Liver (tissue), 9 donors: ENCODE results near the gene AKAP13. TPM values are rescaled to one million over a fixed set of nuclear protein-coding genes. Genes with fewer than 3 reads are reported as not detected.
A peak's percentile ranks its signal among the peaks of the same experiment; 100 is the strongest.

Source experiments
- DNase-seq: peaks from one replicate; pipeline ENCODE4 v3.0.0-alpha.2; 2017; ENCODE audit warnings: low spot score
- H3K27ac ChIP-seq, 2 donors: one replicate each; pipeline ENCODE4 v1.7.0; 2013; ENCODE audit warnings: inconsistent platforms in 2 of 2, low read length in 2 of 2, control low read depth in 1 of 2, low read depth in 1 of 2, mild to moderate bottlenecking in 1 of 2
- H3K27me3 ChIP-seq, 4 donors: one replicate each; pipeline versions ENCODE4 v1.6.1 to v1.7.0; 2013; ENCODE audit warnings: low read length in 3 of 4, inconsistent platforms in 1 of 4, mild to moderate bottlenecking in 1 of 4, moderate library complexity in 1 of 4; ENCODE audit not compliant: control insufficient read depth in 4 of 4, insufficient read depth in 4 of 4
- H3K36me3 ChIP-seq, 4 donors: one replicate each; pipeline versions ENCODE4 v1.6.1 to v1.7.0; 2013; ENCODE audit warnings: low read length in 3 of 4, mild to moderate bottlenecking in 3 of 4, low read depth in 1 of 4, moderate library complexity in 1 of 4; ENCODE audit not compliant: control insufficient read depth in 4 of 4, insufficient read depth in 3 of 4
- H3K4me1 ChIP-seq, 4 donors: one replicate each; pipeline versions ENCODE4 v1.6.1 to v1.7.0; 2013; ENCODE audit warnings: low read length in 3 of 4, mild to moderate bottlenecking in 3 of 4, moderate library complexity in 1 of 4; ENCODE audit not compliant: control insufficient read depth in 4 of 4, insufficient read depth in 4 of 4
- H3K4me3 ChIP-seq, 3 donors: one replicate each; pipeline versions ENCODE4 v1.6.1 to v1.7.0; 2013; ENCODE audit warnings: low read length in 3 of 3, control low read depth in 1 of 3, low read depth in 1 of 3, mild to moderate bottlenecking in 1 of 3
- H3K9ac ChIP-seq, 2 donors: one replicate each; pipeline ENCODE4 v1.7.0; 2013; ENCODE audit warnings: low read length in 2 of 2, mild to moderate bottlenecking in 2 of 2, moderate library complexity in 2 of 2, control low read depth in 1 of 2, low read depth in 1 of 2
- H3K9me3 ChIP-seq, 4 donors: one replicate each; pipeline versions ENCODE4 v1.6.1 to v1.7.0; 2013; ENCODE audit warnings: low read length in 3 of 4; ENCODE audit not compliant: control insufficient read depth in 4 of 4
- ATF3 ChIP-seq: IDR thresholded peaks from 2 replicates; pipeline ENCODE4 v1.6.1; 2016; ENCODE audit warnings: antibody characterized with exemption
- CTCF ChIP-seq: fragments of 150-350 bp; IDR thresholded peaks from 2 replicates; pipeline ENCODE4 v1.5.1; 2017; ENCODE audit warnings: improper control_type of control experiment, low read depth, low read length; ENCODE audit not compliant: missing input control
- EGR1 ChIP-seq, 2 donors: IDR thresholded peaks; 2 replicates each; pipeline ENCODE4 v1.6.1; 2016 to 2018; ENCODE audit warnings: antibody characterized with exemption in 2 of 2, low read depth in 2 of 2
- FOXA1 ChIP-seq: IDR thresholded peaks from 2 replicates; pipeline ENCODE4 v1.6.1; 2016; ENCODE audit warnings: antibody characterized with exemption
- FOXA2 ChIP-seq: IDR thresholded peaks from 2 replicates; pipeline ENCODE4 v1.6.1; 2016; ENCODE audit warnings: antibody characterized with exemption
- GABPA ChIP-seq, 2 donors: IDR thresholded peaks in 1 of 2; conservative IDR thresholded peaks in 1 of 2; 2 replicates each; pipeline ENCODE4 v1.6.1; 2016; ENCODE audit warnings: antibody characterized with exemption in 2 of 2, mild to moderate bottlenecking in 1 of 2, moderate library complexity in 1 of 2
- HNF4A ChIP-seq, 2 donors: conservative IDR thresholded peaks; 2 replicates each; pipeline ENCODE4 v1.6.1; 2016; ENCODE audit warnings: antibody characterized with exemption in 2 of 2, mild to moderate bottlenecking in 2 of 2
- HNF4G ChIP-seq: IDR thresholded peaks from 2 replicates; pipeline ENCODE4 v1.6.1; 2016; ENCODE audit warnings: antibody characterized with exemption
- JUND ChIP-seq, 2 donors: IDR thresholded peaks; 2 replicates each; pipeline ENCODE4 v1.6.1; 2016; ENCODE audit warnings: antibody characterized with exemption in 2 of 2
- MAX ChIP-seq: IDR thresholded peaks from 2 replicates; pipeline ENCODE4 v1.6.1; 2016; ENCODE audit warnings: antibody characterized with exemption
- NR2F2 ChIP-seq: IDR thresholded peaks from 2 replicates; pipeline ENCODE4 v1.6.1; 2016; ENCODE audit warnings: antibody characterized with exemption
- REST ChIP-seq: IDR thresholded peaks from 2 replicates; pipeline ENCODE4 v1.6.1; 2016; ENCODE audit warnings: antibody characterized with exemption, mild to moderate bottlenecking
- SP1 ChIP-seq: IDR thresholded peaks from 2 replicates; pipeline ENCODE4 v1.6.1; 2018; ENCODE audit warnings: antibody characterized with exemption, mild to moderate bottlenecking
- TAF1 ChIP-seq: conservative IDR thresholded peaks from 2 replicates; pipeline ENCODE4 v1.6.1; 2016; ENCODE audit warnings: antibody characterized with exemption, mild to moderate bottlenecking
- YY1 ChIP-seq: IDR thresholded peaks from 2 replicates; pipeline ENCODE4 v1.6.1; 2016; ENCODE audit warnings: antibody characterized with exemption, mild to moderate bottlenecking
- ZBTB33 ChIP-seq: IDR thresholded peaks from 2 replicates; pipeline ENCODE4 v1.6.1; 2016; ENCODE audit warnings: antibody characterized with exemption
- WGBS: extraction: QIAGEN DNeasy Blood & Tissue Kit; methylation state at CpG from one replicate; pipeline ENCODE4 v1.1.7; 2013; 5-methylcytosine and 5-hydroxymethylcytosine counted together
- polyA plus RNA-seq, 2 donors: library from polyadenylated mRNA; stranded (reverse) in 1 of 2; unstranded in 1 of 2; fragments of 200-250 nt in 1 of 2; fragments of >200 nt in 1 of 2; fragmentation: Nextera tagmentation in 1 of 2; extraction: Ambion mirVana in 1 of 2; gene quantifications; one replicate each; pipeline versions ENCODE4 v1.2.1 to v1.2.3, GENCODE V29; 2013 to 2015
- total RNA-seq, 2 donors: library from RNA; depleted of rRNA; stranded (reverse); fragments of >200 nt; gene quantifications; one replicate each; pipeline ENCODE4 v1.2.3, GENCODE V29; 2014
- donor health status: healthy.
- donor health status: healthy.
- donor health status: healthy.
- donor health status: healthy.
- donor health status: healthy.

Gene AKAP13
- total and polyA plus RNA-seq, 4 donors = 18.6 to 92.3 (median 37.4) TPM

GRCh38 chr15:85789496-85789875 lies 409.1 kb downstream of the AKAP13 start (continued):
- no peak for TF ChIP-seq ZBTB33

GRCh38 chr15:85792102-85792731 lies 411.8 kb downstream of the AKAP13 start:
- H3K9ac ChIP-seq = no peak overlapping the region
- no peaks in the 10 kb centered on the region for H3K9me3 ChIP-seq
- H3K4me3 ChIP-seq = no peak overlapping the region
- 97% methylated on average over 4 of the region's 4 CpGs for WGBS
- TF ChIP-seq ZBTB33 (no peak), MAX (no peak), NR2F2 (no peak)
- no peak for DNase-seq
- H3K36me3 ChIP-seq = no peaks in the 10 kb centered on the region
- H3K4me1 ChIP-seq = peaks cover 9 to 19% (median 12%) of the 10 kb centered on the region in 4 donors
- no peaks in the 10 kb centered on the region for H3K27me3 ChIP-seq
- H3K27ac ChIP-seq = no peak overlapping the region

GRCh38 chr15:85792912-85793590 lies 412.6 kb downstream of the AKAP13 start:
- Histone ChIP-seq H3K27ac (no peak overlapping the region), H3K9ac (no peak overlapping the region), H3K4me1 (peaks cover 9 to 19% (median 12%) of the 10 kb centered on the region in 4 donors), H3K4me3 (peak overlapping the region in 2 of 3 donors; percentile 85 to 92), H3K9me3 (no peaks in the 10 kb centered on the region), H3K36me3 (no peaks in the 10 kb centered on the region), H3K27me3 (no peaks in the 10 kb centered on the region)
- TF ChIP-seq HNF4A (conservative IDR thresholded peaks at IDR 0.05) (no peak), REST (no peak), HNF4G (no peak), EGR1 (IDR thresholded peaks at IDR 0.05; ENCODE audit: low read depth in 2 of 2) (no peak), SP1 (no peak), NR2F2 (no peak), FOXA1 (no peak), MAX (no peak), YY1 (no peak), ZBTB33 (no peak), CTCF (no peak), ATF3 (no peak), GABPA (IDR thresholded peaks at IDR 0.05 in 1 of 2, conservative IDR thresholded peaks at IDR 0.05 in 1 of 2) (no peak), FOXA2 (no peak), JUND (IDR thresholded peaks at IDR 0.05) (no peak), TAF1 (no peak)
- no peak for DNase-seq
- 84% methylated on average over 14 of the region's 14 CpGs for WGBS
